HG02610 (cell line): Measurements from ENCODE around the gene GPC1.

Experiments used
- ATAC-seq: cut with Tn5 transposase; IDR thresholded peaks from one replicate; pipeline ENCODE4 v1.9.1; 2021; ENCODE audit warnings: mild to moderate bottlenecking, moderate library complexity; ENCODE audit not compliant: unreplicated experiment

The GPC1 gene

GRCh38 chr2:240454106-240454901, 18.8 kb downstream of the GPC1 start:
- no peak for ATAC-seq

- ATAC-seq, result no peak
Measured at GRCh38 chr2:240455272-240455646, 19.8 kb downstream of the GPC1 start.

- ATAC-seq, result no peak
Measured at GRCh38 chr2:240455647-240456446, 20.4 kb downstream of the GPC1 start.

- no peak for ATAC-seq
Measured at GRCh38 chr2:240456447-240457222, 21.2 kb downstream of the GPC1 start.

- no peak for ATAC-seq
Measured at GRCh38 chr2:240457223-240458043, 22.0 kb downstream of the GPC1 start.

GRCh38 chr2:240458044-240458899, 22.8 kb downstream of the GPC1 start:
- no peak for ATAC-seq

- no peak for ATAC-seq
Measured at GRCh38 chr2:240458900-240459391, 23.5 kb downstream of the GPC1 start.

GRCh38 chr2:240459401-240460252, 24.2 kb downstream of the GPC1 start:
- no peak for ATAC-seq

GRCh38 chr2:240460253-240460711, 24.8 kb downstream of the GPC1 start:
- no peak for ATAC-seq

- no peak for ATAC-seq
Measured at GRCh38 chr2:240460781-240461431, 25.4 kb downstream of the GPC1 start.

GRCh38 chr2:240461471-240462072, 26.1 kb downstream of the GPC1 start:
- ATAC-seq, result no peak

- ATAC-seq, result no peak
Measured at GRCh38 chr2:240462073-240462706, 26.7 kb downstream of the GPC1 start.

- no peak for ATAC-seq
Measured at GRCh38 chr2:240462707-240463273, 27.3 kb downstream of the GPC1 start.

GRCh38 chr2:240463274-240463865, 27.9 kb downstream of the GPC1 start:
- no peak for ATAC-seq

- no peak for ATAC-seq
Measured at GRCh38 chr2:240463866-240464481, 28.5 kb downstream of the GPC1 start.
